ENCODE measurements around the gene OLFML3.
"Not testable (repeated sequence)": the region's sequence is repeated elsewhere in the genome, so short reads cannot be mapped to it uniquely, and the experiment has no call there.

OLFML3 gene

GRCh38 chr1:113942527-113942926, 36.7 kb upstream of the OLFML3 start:
- Histone ChIP-seq H3K4me3 (no peak overlapping the region), H3K36me3 (replicated peaks) (peaks cover 22% of the 10 kb centered on the region), H3K4me1 (no peaks in the 10 kb centered on the region; the same call in 1 of the 2 replicates), H3K9me3 (no peaks in the 10 kb centered on the region), H3K27me3 (ENCODE audit: low read depth) (no peaks in the 10 kb centered on the region)
- DNase-seq (ENCODE audit: low spot score in 2 of 2): no peak
- in situ Hi-C loops (cut with MboI; ENCODE audit: low sequenced_read_pairs): no loop called here

- no peaks in the 10 kb centered on the region for H3K27me3 ChIP-seq (ENCODE audit: low read depth)
- H3K4me3 ChIP-seq: no peak overlapping the region
- H3K4me1 ChIP-seq: no peaks in the 10 kb centered on the region
- no peak for DNase-seq (ENCODE audit: low spot score in 2 of 2)
- H3K36me3 ChIP-seq (replicated peaks): peaks cover 22% of the 10 kb centered on the region
- in situ Hi-C loops (cut with MboI; ENCODE audit: low sequenced_read_pairs): no loop called here
- no peaks in the 10 kb centered on the region for H3K9me3 ChIP-seq
These were observed 36.1 kb upstream of the OLFML3 start for GRCh38 chr1:113943028-113943811.

GRCh38 chr1:113945329-113945728, 33.9 kb upstream of the OLFML3 start:
- no peak for DNase-seq (ENCODE audit: low spot score in 2 of 2)
- no peak overlapping the region for H3K4me3 ChIP-seq
- in situ Hi-C loops (cut with MboI; ENCODE audit: low sequenced_read_pairs): no loop called here
- no peaks in the 10 kb centered on the region for H3K27me3 ChIP-seq (ENCODE audit: low read depth)
- no peaks in the 10 kb centered on the region for H3K9me3 ChIP-seq
- H3K4me1 ChIP-seq: no peaks in the 10 kb centered on the region
- H3K36me3 ChIP-seq (replicated peaks): peaks cover 21% of the 10 kb centered on the region

- in situ Hi-C loops (cut with MboI; ENCODE audit: low sequenced_read_pairs): no loop called here
- H3K36me3 ChIP-seq (replicated peaks): peaks cover 13% of the 10 kb centered on the region
- H3K4me3 ChIP-seq: no peak overlapping the region
- no peak for DNase-seq (ENCODE audit: low spot score in 2 of 2)
- no peaks in the 10 kb centered on the region for H3K9me3 ChIP-seq
- H3K4me1 ChIP-seq: no peaks in the 10 kb centered on the region
- no peaks in the 10 kb centered on the region for H3K27me3 ChIP-seq (ENCODE audit: low read depth)
These were observed 33.2 kb upstream of the OLFML3 start for GRCh38 chr1:113946112-113946511.

DNA sequence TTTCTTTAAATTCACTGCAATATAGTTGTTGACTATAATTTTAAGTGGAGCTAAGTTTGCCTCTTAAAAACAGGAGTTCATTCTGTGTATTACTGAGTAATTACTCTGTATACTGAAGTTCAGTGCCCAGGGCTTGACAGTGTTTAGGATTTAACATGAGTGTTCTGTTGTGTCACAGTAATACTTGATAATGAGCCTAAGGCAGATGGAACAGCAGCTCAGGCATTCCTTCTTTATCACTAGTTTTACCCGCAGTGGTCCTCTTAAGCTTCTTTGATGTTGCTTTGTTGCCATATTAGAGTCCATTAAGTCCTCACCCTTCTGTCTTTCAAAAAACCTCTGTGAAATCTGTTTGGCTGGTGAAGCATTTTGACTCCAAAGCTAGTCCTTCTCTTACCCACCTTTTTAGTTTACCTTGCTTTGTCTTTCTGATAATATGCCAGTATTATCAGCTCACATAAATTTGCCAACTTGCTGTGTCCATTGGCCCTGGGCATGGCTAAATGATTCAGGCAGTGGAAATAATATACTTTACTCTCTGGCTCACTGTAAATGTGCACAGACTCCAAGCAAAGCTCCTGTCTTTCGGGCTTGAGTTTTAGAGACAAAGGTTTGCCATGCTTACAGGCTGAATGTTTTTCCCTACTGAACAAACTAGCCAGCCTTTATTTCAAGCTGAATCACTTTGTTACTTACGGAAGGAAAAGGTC, 32.4 kb upstream of the OLFML3 start:
- Histone ChIP-seq H3K4me3 (no peak overlapping the region), H3K27me3 (ENCODE audit: low read depth) (no peaks in the 10 kb centered on the region), H3K4me1 (no peaks in the 10 kb centered on the region), H3K9me3 (no peaks in the 10 kb centered on the region), H3K36me3 (replicated peaks) (peaks cover 10% of the 10 kb centered on the region)
- no peak for DNase-seq (ENCODE audit: low spot score in 2 of 2)
- in situ Hi-C loops (cut with MboI; ENCODE audit: low sequenced_read_pairs): no loop called here

DNA sequence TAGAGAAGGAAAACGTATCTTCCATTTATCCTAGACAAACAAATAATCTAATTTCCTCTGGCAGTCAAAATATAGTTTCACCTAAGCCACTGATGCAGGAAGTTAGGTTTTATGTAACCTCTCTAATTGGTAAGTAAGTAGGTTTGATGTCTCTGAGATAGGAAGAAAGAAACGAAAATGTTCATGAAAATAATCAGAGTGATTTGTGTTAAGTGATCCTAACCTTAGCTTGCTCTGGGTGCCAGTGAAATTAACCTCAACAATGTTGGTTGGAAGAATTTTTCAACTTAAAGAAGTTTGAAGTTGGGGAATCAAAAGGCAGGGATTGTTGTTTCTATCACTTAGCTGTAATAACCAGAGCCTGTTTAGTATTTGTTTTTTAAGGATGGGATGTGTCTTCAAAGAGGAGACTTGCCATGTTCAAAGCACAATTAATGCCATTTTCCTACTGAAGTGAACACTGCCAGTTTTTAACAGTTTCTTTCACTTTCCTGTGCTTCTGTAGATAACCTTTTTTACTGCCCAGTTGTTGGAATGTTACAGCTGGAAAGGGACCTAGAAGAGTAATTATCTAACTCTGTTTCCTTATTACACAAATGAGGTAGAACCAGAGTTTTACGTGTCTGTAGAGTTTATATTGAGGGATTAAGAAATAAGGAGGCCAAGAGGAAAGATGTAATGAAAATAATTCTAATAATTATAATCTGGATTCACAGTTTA, 31.7 kb upstream of the OLFML3 start:
- Histone ChIP-seq H3K4me3 (no peak overlapping the region), H3K36me3 (replicated peaks) (peaks cover 5% of the 10 kb centered on the region; the same call in 1 of the 2 replicates), H3K27me3 (ENCODE audit: low read depth) (no peaks in the 10 kb centered on the region), H3K9me3 (no peaks in the 10 kb centered on the region), H3K4me1 (no peaks in the 10 kb centered on the region)
- no peak for DNase-seq (ENCODE audit: low spot score in 2 of 2)
- in situ Hi-C loops (cut with MboI; ENCODE audit: low sequenced_read_pairs): no loop called here

- H3K4me3 ChIP-seq; DNase-seq (ENCODE audit: low spot score in 2 of 2); H3K27me3 ChIP-seq (ENCODE audit: low read depth); H3K36me3 ChIP-seq (replicated peaks); H3K4me1 ChIP-seq; in situ Hi-C loops (cut with MboI; ENCODE audit: low sequenced_read_pairs); H3K9me3 ChIP-seq: not testable (repeated sequence)
These were observed 31.1 kb upstream of the OLFML3 start for GRCh38 chr1:113948151-113948550.

GRCh38 chr1:113949007-113949406, 30.3 kb upstream of the OLFML3 start:
- no peak for DNase-seq (ENCODE audit: low spot score in 2 of 2)
- in situ Hi-C loops (cut with MboI; ENCODE audit: low sequenced_read_pairs): no loop called here
- Histone ChIP-seq H3K36me3 (replicated peaks) (no peaks in the 10 kb centered on the region; the same call in 1 of the 2 replicates), H3K27me3 (ENCODE audit: low read depth) (no peaks in the 10 kb centered on the region), H3K4me3 (no peak overlapping the region), H3K9me3 (no peaks in the 10 kb centered on the region), H3K4me1 (no peaks in the 10 kb centered on the region)

GRCh38 chr1:113950908-113951307, 28.4 kb upstream of the OLFML3 start:
- no peak overlapping the region for H3K4me3 ChIP-seq
- no peaks in the 10 kb centered on the region for H3K4me1 ChIP-seq
- peaks cover 14% of the 10 kb centered on the region for H3K36me3 ChIP-seq (replicated peaks)
- in situ Hi-C loops (cut with MboI; ENCODE audit: low sequenced_read_pairs): loop anchor here (25.0 kb wide), 1 partner anchor 461 kb away; no protein-coding TSS in a partner anchor
- H3K27me3 ChIP-seq (ENCODE audit: low read depth): no peaks in the 10 kb centered on the region
- DNase-seq (ENCODE audit: low spot score in 2 of 2): no peak
- H3K9me3 ChIP-seq: no peaks in the 10 kb centered on the region

DNA sequence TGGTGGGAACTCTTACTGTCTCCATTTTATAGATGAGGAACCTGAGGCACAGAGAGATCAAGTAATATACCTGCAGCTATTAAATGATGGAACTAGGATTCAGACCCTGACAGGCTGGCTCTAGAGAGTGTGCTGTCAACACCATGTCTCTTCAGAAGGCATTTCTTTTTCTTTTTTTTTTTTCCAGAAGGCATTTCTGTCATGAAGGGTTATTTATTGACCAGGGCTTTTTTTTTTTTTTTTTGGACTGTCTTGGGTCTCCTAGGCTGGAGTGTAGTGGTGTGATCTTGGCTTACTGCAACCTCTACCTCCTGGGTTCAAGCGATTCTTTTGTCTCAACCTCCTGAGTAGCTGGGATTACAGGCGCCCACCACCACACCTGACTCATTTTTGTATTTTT, 27.6 kb upstream of the OLFML3 start:
- in situ Hi-C loops (cut with MboI; ENCODE audit: low sequenced_read_pairs): loop anchor here (25.0 kb wide), 1 partner anchor 461 kb away; no protein-coding TSS in a partner anchor
- no peaks in the 10 kb centered on the region for H3K27me3 ChIP-seq (ENCODE audit: low read depth)
- DNase-seq (ENCODE audit: low spot score in 2 of 2): no peak
- no peaks in the 10 kb centered on the region for H3K9me3 ChIP-seq
- no peak overlapping the region for H3K4me3 ChIP-seq
- H3K4me1 ChIP-seq: no peaks in the 10 kb centered on the region
- H3K36me3 ChIP-seq (replicated peaks): peaks cover 19% of the 10 kb centered on the region

DNA sequence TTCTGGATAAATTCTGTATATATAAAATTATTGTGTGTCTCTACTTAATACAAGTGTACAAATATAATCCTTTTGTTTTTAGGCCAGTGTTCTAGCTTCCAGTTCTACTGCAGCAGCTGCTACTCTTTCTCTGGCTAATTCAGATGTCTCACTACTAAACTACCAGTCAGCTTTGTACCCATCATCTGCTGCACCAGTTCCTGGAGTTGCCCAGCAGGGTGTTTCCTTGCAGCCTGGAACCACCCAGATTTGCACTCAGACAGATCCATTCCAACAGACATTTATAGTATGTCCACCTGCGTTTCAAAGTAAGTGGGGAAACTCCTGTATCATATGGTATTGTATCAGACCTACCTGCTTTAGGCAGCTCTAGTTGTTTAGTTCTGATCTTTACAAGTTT, 21.3 kb upstream of the OLFML3 start:
- no peak for DNase-seq (ENCODE audit: low spot score in 2 of 2)
- H3K36me3 ChIP-seq (replicated peaks): peaks cover 42% of the 10 kb centered on the region
- no peaks in the 10 kb centered on the region for H3K9me3 ChIP-seq
- H3K27me3 ChIP-seq (ENCODE audit: low read depth): no peaks in the 10 kb centered on the region
- in situ Hi-C loops (cut with MboI; ENCODE audit: low sequenced_read_pairs): loop anchor here (25.0 kb wide), 1 partner anchor 454 kb away; no protein-coding TSS in a partner anchor
- H3K4me1 ChIP-seq: no peaks in the 10 kb centered on the region
- H3K4me3 ChIP-seq: no peak overlapping the region

- no peak for DNase-seq (ENCODE audit: low spot score in 2 of 2)
- Histone ChIP-seq H3K9me3 (no peaks in the 10 kb centered on the region), H3K27me3 (ENCODE audit: low read depth) (no peaks in the 10 kb centered on the region), H3K36me3 (replicated peaks) (peaks cover 42% of the 10 kb centered on the region), H3K4me1 (no peaks in the 10 kb centered on the region), H3K4me3 (no peak overlapping the region)
- in situ Hi-C loops (cut with MboI; ENCODE audit: low sequenced_read_pairs): loop anchor here (25.0 kb wide), 1 partner anchor 454 kb away; no protein-coding TSS in a partner anchor
These were observed 20.6 kb upstream of the OLFML3 start for GRCh38 chr1:113958691-113959090.

- Histone ChIP-seq H3K27me3 (ENCODE audit: low read depth) (no peaks in the 10 kb centered on the region), H3K36me3 (replicated peaks) (peaks cover 33% of the 10 kb centered on the region), H3K9me3 (no peaks in the 10 kb centered on the region), H3K4me3 (no peak overlapping the region), H3K4me1 (peaks cover 8% of the 10 kb centered on the region)
- DNase-seq (ENCODE audit: low spot score in 2 of 2): no peak
- in situ Hi-C loops (cut with MboI; ENCODE audit: low sequenced_read_pairs): loop anchor here (25.0 kb wide), 1 partner anchor 449 kb away; no protein-coding TSS in a partner anchor
These were observed 15.9 kb upstream of the OLFML3 start for GRCh38 chr1:113963281-113963906.
